Measurements from ENCODE around the gene ASIC3. TPM values are rescaled to one million over a fixed set of nuclear protein-coding genes. Genes with fewer than 3 reads are reported as not detected.

Gene ASIC3
- total and polyA plus RNA-seq, 3 donors from 2014 or later, result 20.8 to 37.9 (median 27.5) TPM

GRCh38 chr7:151083824-151084160 lies 35.5 kb downstream of the ASIC3 start:
- H3K36me3 ChIP-seq (ENCODE audit: low read depth, missing control alignments), result no peaks in the 10 kb centered on the region
- WGBS, 2 donors, result 23 to 25% methylated on average over 2 to 3 of the region's 3 CpGs
- H3K4me1 ChIP-seq, result peaks cover 47% of the 10 kb centered on the region
- intact Hi-C loops (cut with DNase I; ENCODE audit: low total_unique reads), result no loop called here
- H3K27me3 ChIP-seq, result no peaks in the 10 kb centered on the region
- H3K9me3 ChIP-seq, result no peaks in the 10 kb centered on the region
- H3K27ac ChIP-seq, result peak overlapping the region; percentile 94 to 97
- H3K4me3 ChIP-seq, result peak overlapping the region; percentile 89 to 92
- no peak for TF ChIP-seq CTCF (IDR thresholded peaks at IDR 0.05)
- no peak for TF ChIP-seq POLR2A (IDR thresholded peaks at IDR 0.05)
- no peak for DNase-seq

GRCh38 chr7:151085329-151085690 lies 37.0 kb downstream of the ASIC3 start:
- no peak for DNase-seq
- Histone ChIP-seq H3K36me3 (ENCODE audit: low read depth, missing control alignments) (no peaks in the 10 kb centered on the region), H3K4me1 (peaks cover 49% of the 10 kb centered on the region), H3K9me3 (no peaks in the 10 kb centered on the region), H3K27me3 (no peaks in the 10 kb centered on the region), H3K4me3 (no peak overlapping the region), H3K27ac (peak overlapping the region; percentile 86)
- TF ChIP-seq CTCF (IDR thresholded peaks at IDR 0.05) (no peak), POLR2A (IDR thresholded peaks at IDR 0.05) (no peak)
- WGBS, 2 donors, result 25 to 39% methylated on average over 5 of the region's 5 CpGs
- intact Hi-C loops (cut with DNase I; ENCODE audit: low total_unique reads), result no loop called here

GRCh38 chr7:151085691-151086620 lies 37.6 kb downstream of the ASIC3 start, which contains the start of gene AGAP3:
Gene AGAP3 (plus strand): TSS chr7:151086475. CDS start chr7:151086742, 267 bp downstream.
- intact Hi-C loops (cut with DNase I; ENCODE audit: low total_unique reads), result no loop called here
- peak; percentile 91 for DNase-seq
- H3K4me1 ChIP-seq, result peaks cover 49% of the 10 kb centered on the region
- no peaks in the 10 kb centered on the region for H3K36me3 ChIP-seq (ENCODE audit: low read depth, missing control alignments)
- H3K27ac ChIP-seq, result peak within 1 kb of the TSS; percentile 86
- TF ChIP-seq CTCF (IDR thresholded peaks at IDR 0.05) (no peak), POLR2A (IDR thresholded peaks at IDR 0.05) (no peak)
- H3K9me3 ChIP-seq, result no peaks in the 10 kb centered on the region
- no peaks in the 10 kb centered on the region for H3K27me3 ChIP-seq
- H3K4me3 ChIP-seq, result peak within 1 kb of the TSS; percentile 48 to 80
- WGBS, 2 donors, result 0 to 1% methylated on average over 10 to 38 of the region's 84 CpGs

- DNase-seq, result no peak
- no peaks in the 10 kb centered on the region for H3K36me3 ChIP-seq (ENCODE audit: low read depth, missing control alignments)
- TF ChIP-seq CTCF (IDR thresholded peaks at IDR 0.05), result no peak
- TF ChIP-seq POLR2A (IDR thresholded peaks at IDR 0.05), result no peak
- no peaks in the 10 kb centered on the region for H3K9me3 ChIP-seq
- intact Hi-C loops (cut with DNase I; ENCODE audit: low total_unique reads), result no loop called here
- H3K4me3 ChIP-seq, result peak overlapping the region; percentile 48 to 80
- H3K27ac ChIP-seq, result peak overlapping the region; percentile 81 to 84
- H3K4me1 ChIP-seq, result peaks cover 43% of the 10 kb centered on the region
- no peaks in the 10 kb centered on the region for H3K27me3 ChIP-seq
- 2% methylated on average over 30 of the region's 56 CpGs; no CpG with 5 or more reads in 1 of the 2 donors for WGBS, 2 donors
Measured at GRCh38 chr7:151086802-151087244, 38.5 kb downstream of the ASIC3 start.
